BE2C (cell line): Measurements from ENCODE around the gene NCK1.

ENCODE experiments used
- DNase-seq: peaks from one replicate; pipeline ENCODE4 v3.0.0-alpha.2; 2020
- H3K27me3 ChIP-seq: fragments of 250-450 bp; sonication (Bioruptor Pico); 2 replicates; pipeline ENCODE4 v1.5.1; 2020; ENCODE audit warnings: mild to moderate bottlenecking
- H3K36me3 ChIP-seq: fragments of 250-450 bp; sonication (Bioruptor Pico); 2 replicates; pipeline ENCODE4 v1.5.1; 2020; ENCODE audit warnings: mild to moderate bottlenecking
- H3K4me1 ChIP-seq: fragments of 250-450 bp; sonication (Bioruptor Pico); 2 replicates; pipeline ENCODE4 v1.5.1; 2020
- H3K4me3 ChIP-seq: 2 replicates; pipeline ENCODE4 v1.5.1; 2011; ENCODE audit warnings: low read depth, low read length
- H3K9me3 ChIP-seq: fragments of 250-450 bp; sonication (Bioruptor Pico); 2 replicates; pipeline ENCODE4 v1.5.1; 2020
- TF ChIP-seq, protein P1 (sequence below): IDR thresholded peaks from 2 replicates; pipeline ENCODE4 v1.5.1; 2012; ENCODE audit warnings: mild to moderate bottlenecking, low read depth, low read length

Gene NCK1

DNA sequence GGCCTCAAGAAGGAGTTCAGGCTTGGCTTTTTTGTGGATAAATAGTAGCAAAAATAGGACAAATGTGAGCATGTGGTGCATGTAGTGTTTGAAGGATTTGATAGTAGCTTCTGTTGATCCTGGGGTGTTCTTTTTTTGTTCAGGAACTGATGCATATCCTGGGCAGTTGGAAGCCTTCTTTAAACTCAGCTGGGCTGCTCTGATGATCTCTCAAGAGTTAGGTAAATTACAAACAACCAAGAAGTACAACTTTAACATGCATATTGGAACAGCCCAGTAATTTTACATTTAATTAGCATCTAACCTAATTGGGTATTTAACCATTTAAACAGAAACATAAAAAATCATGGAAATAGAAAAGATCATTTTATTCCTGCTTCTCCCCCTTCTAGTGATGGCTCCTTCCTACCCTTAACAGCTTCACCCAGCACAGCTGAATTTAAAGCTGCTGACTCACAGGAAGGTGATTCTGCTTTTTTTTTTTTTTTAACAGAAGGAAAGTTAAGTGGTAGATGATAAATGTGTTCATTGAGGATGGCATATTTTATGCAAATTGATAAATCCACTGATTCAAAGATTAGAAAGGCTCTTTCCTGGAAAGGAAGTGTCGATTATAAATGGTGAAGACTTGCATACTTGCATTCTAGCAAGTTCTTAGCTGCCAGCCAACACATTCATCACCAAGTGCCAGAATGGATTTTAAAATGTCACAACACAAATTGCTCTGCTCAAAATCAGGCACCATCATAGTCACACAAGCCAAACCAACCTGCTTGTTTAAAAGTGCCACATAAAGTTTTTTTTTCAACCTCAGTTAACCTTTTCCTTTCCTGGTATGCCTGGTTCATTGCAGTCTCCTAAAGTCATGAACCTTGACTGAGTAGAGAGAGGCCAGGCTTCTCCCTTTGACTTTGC is 23.1 kb upstream of the NCK1 start:
- H3K9me3 ChIP-seq: no peaks in the 10 kb centered on the region
- DNase-seq: no peak
- H3K4me3 ChIP-seq: no peak overlapping the region
- TF ChIP-seq, protein P1, sequence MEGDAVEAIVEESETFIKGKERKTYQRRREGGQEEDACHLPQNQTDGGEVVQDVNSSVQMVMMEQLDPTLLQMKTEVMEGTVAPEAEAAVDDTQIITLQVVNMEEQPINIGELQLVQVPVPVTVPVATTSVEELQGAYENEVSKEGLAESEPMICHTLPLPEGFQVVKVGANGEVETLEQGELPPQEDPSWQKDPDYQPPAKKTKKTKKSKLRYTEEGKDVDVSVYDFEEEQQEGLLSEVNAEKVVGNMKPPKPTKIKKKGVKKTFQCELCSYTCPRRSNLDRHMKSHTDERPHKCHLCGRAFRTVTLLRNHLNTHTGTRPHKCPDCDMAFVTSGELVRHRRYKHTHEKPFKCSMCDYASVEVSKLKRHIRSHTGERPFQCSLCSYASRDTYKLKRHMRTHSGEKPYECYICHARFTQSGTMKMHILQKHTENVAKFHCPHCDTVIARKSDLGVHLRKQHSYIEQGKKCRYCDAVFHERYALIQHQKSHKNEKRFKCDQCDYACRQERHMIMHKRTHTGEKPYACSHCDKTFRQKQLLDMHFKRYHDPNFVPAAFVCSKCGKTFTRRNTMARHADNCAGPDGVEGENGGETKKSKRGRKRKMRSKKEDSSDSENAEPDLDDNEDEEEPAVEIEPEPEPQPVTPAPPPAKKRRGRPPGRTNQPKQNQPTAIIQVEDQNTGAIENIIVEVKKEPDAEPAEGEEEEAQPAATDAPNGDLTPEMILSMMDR: no peak
- H3K4me1 ChIP-seq: peaks cover 3% of the 10 kb centered on the region; the same call in 1 of the 2 replicates
- no peaks in the 10 kb centered on the region for H3K27me3 ChIP-seq
- peaks cover 47% of the 10 kb centered on the region for H3K36me3 ChIP-seq

DNA sequence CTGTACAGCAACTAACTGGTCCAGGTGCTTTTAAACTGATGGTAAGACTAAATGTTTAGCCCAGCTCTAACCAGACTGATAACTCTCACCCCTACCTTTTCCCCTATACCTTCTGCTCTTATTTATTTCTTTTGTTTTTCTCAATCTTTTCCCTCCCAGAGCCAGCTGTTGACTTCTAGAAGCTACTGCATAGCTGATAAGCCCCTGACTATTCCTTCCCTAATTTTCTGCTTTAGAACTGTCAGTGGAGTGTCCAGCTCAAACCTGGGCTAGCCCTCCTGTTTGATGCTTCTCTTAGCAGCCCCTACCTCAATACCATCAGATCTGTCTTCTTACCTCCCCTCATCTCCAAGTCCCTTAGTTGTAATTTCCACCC is 22.5 kb upstream of the NCK1 start:
- Histone ChIP-seq H3K4me1 (peaks cover 3% of the 10 kb centered on the region; the same call in 1 of the 2 replicates), H3K9me3 (no peaks in the 10 kb centered on the region), H3K27me3 (no peaks in the 10 kb centered on the region), H3K4me3 (no peak overlapping the region), H3K36me3 (peaks cover 46% of the 10 kb centered on the region)
- DNase-seq: no peak
- TF ChIP-seq, protein P1: no peak

DNA sequence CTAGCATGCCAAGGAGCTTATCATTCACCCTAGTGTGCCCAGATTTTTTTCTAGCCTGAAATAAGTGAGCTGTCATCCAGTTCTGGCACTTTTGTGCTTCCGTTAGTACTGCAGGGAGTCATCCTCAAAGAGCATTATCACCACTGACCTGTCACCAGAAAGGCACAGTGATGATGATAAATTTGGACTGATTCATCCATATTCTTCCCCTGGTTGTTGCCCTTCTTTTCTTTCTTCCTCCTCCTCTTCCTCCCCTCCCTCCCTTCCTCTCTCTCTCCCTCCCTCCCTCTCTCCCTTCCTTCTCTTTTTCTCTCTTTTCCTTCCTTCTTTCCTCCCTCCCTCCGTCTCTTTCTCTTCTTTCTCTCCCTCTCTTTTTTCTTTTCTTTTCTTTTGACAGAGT is 21.8 kb upstream of the NCK1 start:
- H3K27me3 ChIP-seq: no peaks in the 10 kb centered on the region
- no peak for DNase-seq
- TF ChIP-seq, protein P1: no peak
- H3K36me3 ChIP-seq: peaks cover 47% of the 10 kb centered on the region
- H3K4me3 ChIP-seq: no peak overlapping the region
- peaks cover 3% of the 10 kb centered on the region; the same call in 1 of the 2 replicates for H3K4me1 ChIP-seq
- H3K9me3 ChIP-seq: no peaks in the 10 kb centered on the region

DNA sequence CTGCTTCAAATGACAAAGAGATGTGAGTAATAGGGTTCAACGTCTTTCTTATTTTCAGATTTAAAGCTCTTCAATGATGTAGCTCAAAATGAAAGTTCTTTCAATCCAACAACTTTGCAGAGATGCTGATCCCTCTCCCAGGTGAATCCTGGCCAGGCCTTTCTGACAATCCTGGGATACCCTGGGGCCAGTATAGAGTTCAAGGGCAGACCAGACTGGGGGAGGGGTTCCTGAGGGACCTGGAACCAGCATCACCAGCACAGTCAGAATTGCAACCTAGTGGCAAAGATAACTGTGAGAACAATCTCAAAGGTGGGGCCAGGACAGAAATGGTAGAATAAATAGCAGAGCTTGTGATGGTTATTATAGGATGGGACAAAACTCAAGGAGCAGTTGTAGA is 19.7 kb upstream of the NCK1 start:
- Histone ChIP-seq H3K36me3 (peaks cover 47% of the 10 kb centered on the region), H3K27me3 (no peaks in the 10 kb centered on the region), H3K9me3 (no peaks in the 10 kb centered on the region), H3K4me3 (no peak overlapping the region), H3K4me1 (peaks cover 3% of the 10 kb centered on the region; the same call in 1 of the 2 replicates)
- no peak for DNase-seq
- TF ChIP-seq, protein P1: no peak

DNA sequence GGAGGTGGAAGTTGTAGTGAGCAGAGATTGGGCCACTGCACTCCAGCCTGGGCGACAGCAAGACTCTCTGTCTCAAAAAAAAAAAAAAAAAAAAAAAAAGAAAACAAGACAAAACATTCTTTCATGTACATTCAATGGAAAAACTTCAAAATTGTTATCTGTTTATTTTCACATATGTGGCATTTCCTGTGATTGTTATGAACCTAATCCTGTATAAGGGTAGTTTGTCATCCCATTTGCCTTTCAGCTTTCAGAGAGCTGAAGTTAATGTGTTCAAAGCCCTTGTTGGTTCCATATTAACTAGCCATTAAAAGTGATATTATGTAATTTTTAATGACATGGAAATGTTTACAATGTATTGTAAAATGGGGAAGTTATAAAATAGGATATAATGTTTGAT is 17.3 kb upstream of the NCK1 start:
- H3K9me3 ChIP-seq: no peaks in the 10 kb centered on the region
- DNase-seq: no peak
- peaks cover 48% of the 10 kb centered on the region for H3K36me3 ChIP-seq
- no peaks in the 10 kb centered on the region for H3K4me1 ChIP-seq
- H3K4me3 ChIP-seq: no peak overlapping the region
- no peaks in the 10 kb centered on the region for H3K27me3 ChIP-seq
- TF ChIP-seq, protein P1: no peak

DNA sequence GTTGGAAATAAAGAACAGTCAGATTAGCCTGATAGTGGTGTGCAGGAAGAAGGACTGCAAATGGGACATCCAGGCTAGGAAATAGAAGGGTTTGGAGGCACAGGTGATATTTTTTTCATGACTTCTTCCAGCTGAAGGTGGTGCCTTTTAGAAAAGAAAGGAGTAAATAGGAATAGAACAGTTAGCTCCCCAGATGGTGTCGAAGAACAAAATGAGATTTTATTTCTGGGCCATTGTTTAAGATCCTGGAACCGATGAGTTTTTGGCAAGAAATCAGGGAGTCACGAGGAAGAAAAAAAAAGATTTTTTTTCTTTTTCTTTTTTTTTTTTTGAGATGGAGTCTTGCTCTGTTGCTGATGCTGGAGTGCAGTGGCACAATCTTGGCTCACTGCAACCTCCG is 9.8 kb upstream of the NCK1 start:
- Histone ChIP-seq H3K27me3 (no peaks in the 10 kb centered on the region), H3K36me3 (peaks cover 50% of the 10 kb centered on the region), H3K4me3 (no peak overlapping the region), H3K4me1 (no peaks in the 10 kb centered on the region), H3K9me3 (no peaks in the 10 kb centered on the region)
- TF ChIP-seq, protein P1: no peak
- no peak for DNase-seq
